Astrocyte (in vitro differentiated cells and primary cell): ENCODE measurements around the gene PPP1R15B.

Source experiments
- CTCF ChIP-seq: IDR thresholded peaks from 2 replicates; pipeline ENCODE4 v1.5.1; 2011; ENCODE audit warnings: low read depth, mild to moderate bottlenecking, inconsistent platforms, low read length, moderate library complexity; ENCODE audit not compliant: insufficient read depth
- EZH2 ChIP-seq: IDR thresholded peaks from 2 replicates; pipeline ENCODE4 v1.6.1; 2012; ENCODE audit warnings: mild to moderate bottlenecking, low read length, inconsistent platforms; ENCODE audit not compliant: insufficient read depth

- TF ChIP-seq CTCF (no peak), EZH2 (no peak)
These were observed 2.4 kb upstream of the PPP1R15B start for GRCh38 chr1:204414016-204414415.
